IPS-11a (cell line): ENCODE results near the gene CASTOR2.
"Not testable (repeated sequence)": the region's sequence is repeated elsewhere in the genome, so short reads cannot be mapped to it uniquely, and the experiment has no call there.

Source experiments
- H3K4me3 ChIP-seq: one replicate; pipeline ENCODE4 v1.5.1; 2013; ENCODE audit warnings: low read depth, low read length, control low read depth

The CASTOR2 gene

GRCh38 chr7:74964511-74965119, at the start of gene CASTOR2:
Gene CASTOR2 (plus strand): TSS chr7:74964705. CDS start chr7:74964986, 281 bp downstream.
- peak within 1 kb of the TSS; percentile 13 for H3K4me3 ChIP-seq

GRCh38 chr7:74922321-74922890, 42.1 kb upstream of the CASTOR2 start:
- not testable (repeated sequence) for H3K4me3 ChIP-seq

- not testable (repeated sequence) for H3K4me3 ChIP-seq
Observed at GRCh38 chr7:74923644-74924043, 40.9 kb upstream of the CASTOR2 start.

GRCh38 chr7:74926968-74927367, 37.5 kb upstream of the CASTOR2 start:
- not testable (repeated sequence) for H3K4me3 ChIP-seq

- not testable (repeated sequence) for H3K4me3 ChIP-seq
Observed at GRCh38 chr7:74931563-74932328, 32.8 kb upstream of the CASTOR2 start.

- H3K4me3 ChIP-seq: not testable (repeated sequence)
Observed at GRCh38 chr7:74939429-74939828, 25.1 kb upstream of the CASTOR2 start.

- H3K4me3 ChIP-seq: not testable (repeated sequence)
Observed at GRCh38 chr7:74941302-74942069, 23.0 kb upstream of the CASTOR2 start.

- not testable (repeated sequence) for H3K4me3 ChIP-seq
Observed at GRCh38 chr7:74943923-74944322, 20.6 kb upstream of the CASTOR2 start.

- H3K4me3 ChIP-seq: not testable (repeated sequence)
Observed at GRCh38 chr7:74947741-74948140, 16.8 kb upstream of the CASTOR2 start.

- not testable (repeated sequence) for H3K4me3 ChIP-seq
Observed at GRCh38 chr7:74953774-74954173, 10.7 kb upstream of the CASTOR2 start.

GRCh38 chr7:74958328-74958727, 6.2 kb upstream of the CASTOR2 start:
- not testable (repeated sequence) for H3K4me3 ChIP-seq

GRCh38 chr7:74963704-74964510, 598 bp upstream of the CASTOR2 start:
- H3K4me3 ChIP-seq: peak overlapping the region; percentile 13

- H3K4me3 ChIP-seq: not testable (repeated sequence)
Observed at GRCh38 chr7:74966208-74966854, 1.8 kb downstream of the CASTOR2 start.

GRCh38 chr7:74966909-74967308, 2.4 kb downstream of the CASTOR2 start:
- not testable (repeated sequence) for H3K4me3 ChIP-seq

- H3K4me3 ChIP-seq: not testable (repeated sequence)
Observed at GRCh38 chr7:74971431-74971830, 6.9 kb downstream of the CASTOR2 start.

GRCh38 chr7:74972377-74972776, 7.9 kb downstream of the CASTOR2 start:
- not testable (repeated sequence) for H3K4me3 ChIP-seq

GRCh38 chr7:74975959-74976358, 11.5 kb downstream of the CASTOR2 start:
- not testable (repeated sequence) for H3K4me3 ChIP-seq

GRCh38 chr7:74977523-74977922, 13.0 kb downstream of the CASTOR2 start:
- not testable (repeated sequence) for H3K4me3 ChIP-seq

- H3K4me3 ChIP-seq: not testable (repeated sequence)
Observed at GRCh38 chr7:74988436-74988835, 23.9 kb downstream of the CASTOR2 start.

GRCh38 chr7:74993121-74993520, 28.6 kb downstream of the CASTOR2 start:
- no peak overlapping the region for H3K4me3 ChIP-seq
